ENCODE measurements around the gene RNF215.

DNA sequence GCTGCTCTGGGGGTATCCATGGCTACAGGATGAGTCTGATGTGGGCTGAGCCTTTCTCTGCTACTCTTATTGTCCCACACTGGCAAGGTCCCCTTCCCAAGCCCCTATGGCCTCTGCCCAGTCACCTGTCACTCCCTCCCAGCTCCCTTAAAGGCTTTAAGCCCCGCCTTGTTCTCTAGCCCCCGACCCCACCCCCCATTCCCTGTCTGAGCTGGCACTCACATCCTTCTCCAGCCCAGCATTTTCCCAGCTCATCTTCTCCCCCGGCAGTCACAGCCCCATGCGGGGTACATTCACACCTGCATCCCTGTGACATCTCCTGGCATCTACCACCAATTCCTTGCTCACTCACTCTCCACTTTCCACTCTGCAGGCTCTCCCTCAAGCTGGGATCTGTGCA is 42.7 kb upstream of the RNF215 start:
- TF ChIP-seq TARDBP (IDR thresholded peaks at IDR 0.05): no peak
- no peak for TF ChIP-seq SP1 (IDR thresholded peaks at IDR 0.05)
- no peak for TF ChIP-seq FOXK2 (IDR thresholded peaks at IDR 0.05)
- no peak for TF ChIP-seq ELF4 (IDR thresholded peaks at IDR 0.05)
- TF ChIP-seq FOXM1 (IDR thresholded peaks at IDR 0.05; ENCODE audit: borderline replicate concordance): no peak
- TF ChIP-seq, protein P1, sequence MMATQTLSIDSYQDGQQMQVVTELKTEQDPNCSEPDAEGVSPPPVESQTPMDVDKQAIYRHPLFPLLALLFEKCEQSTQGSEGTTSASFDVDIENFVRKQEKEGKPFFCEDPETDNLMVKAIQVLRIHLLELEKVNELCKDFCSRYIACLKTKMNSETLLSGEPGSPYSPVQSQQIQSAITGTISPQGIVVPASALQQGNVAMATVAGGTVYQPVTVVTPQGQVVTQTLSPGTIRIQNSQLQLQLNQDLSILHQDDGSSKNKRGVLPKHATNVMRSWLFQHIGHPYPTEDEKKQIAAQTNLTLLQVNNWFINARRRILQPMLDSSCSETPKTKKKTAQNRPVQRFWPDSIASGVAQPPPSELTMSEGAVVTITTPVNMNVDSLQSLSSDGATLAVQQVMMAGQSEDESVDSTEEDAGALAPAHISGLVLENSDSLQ (IDR thresholded peaks at IDR 0.05): no peak
- no peak for TF ChIP-seq ARNT (IDR thresholded peaks at IDR 0.05)

All from HEK293T (cell line).